ENCODE data around the gene CEP135.
"Not testable (repeated sequence)": the region's sequence is repeated elsewhere in the genome, so short reads cannot be mapped to it uniquely, and the experiment has no call there.

The CEP135 gene

DNA sequence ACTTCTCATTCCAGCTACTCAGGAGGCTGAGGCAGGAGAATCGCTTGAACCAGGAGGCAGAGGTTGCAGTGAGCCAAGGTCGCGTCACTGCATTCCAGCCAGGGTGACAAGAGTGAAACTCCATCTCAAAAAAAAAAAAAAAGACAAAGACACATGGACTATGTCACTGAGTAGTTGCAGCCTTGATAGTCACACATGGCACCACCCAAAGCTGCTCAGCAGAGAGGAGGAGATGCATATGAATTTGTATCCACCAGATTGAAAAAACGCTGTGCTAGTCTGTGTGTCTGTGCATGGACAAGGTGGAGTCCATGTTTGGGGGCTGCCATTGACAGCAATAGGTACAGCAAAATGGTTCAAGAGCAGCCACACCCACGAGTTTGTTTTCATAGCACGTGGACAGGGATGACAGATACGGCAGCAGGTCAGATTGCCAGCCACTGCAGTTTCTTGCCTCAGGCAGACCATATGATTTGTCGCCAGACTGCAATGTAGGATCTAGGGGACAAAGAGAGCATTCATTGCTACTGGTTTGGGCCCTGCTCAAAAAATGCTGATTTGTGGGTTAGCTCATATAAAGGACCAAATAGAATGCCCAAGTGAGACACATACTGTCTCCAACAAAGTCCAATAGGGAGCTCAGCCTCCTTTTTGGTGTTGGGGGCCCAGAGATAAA is 89.9 kb downstream of the CEP135 start:
- DNase-seq, result no peak

GRCh38 chr4:56040842-56041241 is 92.1 kb downstream of the CEP135 start:
- DNase-seq, result no peak

DNA sequence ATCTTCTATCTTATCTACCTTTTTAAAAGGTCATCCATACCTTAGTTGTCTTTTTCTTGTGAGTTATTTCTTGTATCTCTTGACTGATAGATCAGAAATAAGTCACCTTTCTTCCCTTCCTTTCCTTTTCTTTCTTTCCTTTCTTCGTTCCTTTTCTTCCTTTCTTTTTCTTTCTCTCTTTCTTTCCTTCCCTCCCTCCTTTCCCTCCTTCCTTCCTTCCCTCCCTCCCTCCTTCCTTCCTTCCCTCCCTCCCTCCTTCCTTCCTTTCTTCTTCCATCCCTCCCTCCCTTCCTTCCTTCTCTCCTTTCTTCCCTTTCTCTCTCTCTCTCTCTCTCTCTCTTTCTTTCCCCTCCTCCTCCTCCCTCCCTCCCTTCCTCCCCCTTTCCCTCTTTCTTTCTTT is 93.5 kb downstream of the CEP135 start:
- no peak for DNase-seq

DNA sequence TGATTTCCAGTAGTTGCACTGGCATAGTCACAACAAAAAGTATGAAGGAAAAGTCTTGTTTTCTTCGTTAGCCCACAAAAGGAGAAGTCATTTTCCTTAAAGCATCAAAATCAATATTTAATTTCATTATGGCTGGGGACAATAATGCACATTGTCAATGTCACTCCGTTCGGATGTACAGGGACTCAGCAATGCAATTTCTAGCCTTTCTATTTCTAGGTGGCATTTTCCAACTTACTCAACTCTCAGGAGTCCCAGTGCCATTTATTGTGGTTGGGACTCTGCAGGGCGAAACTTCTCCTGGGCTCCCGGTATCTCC is 99.6 kb downstream of the CEP135 start:
- no peak for DNase-seq

GRCh38 chr4:56048702-56049431 is 100.1 kb downstream of the CEP135 start:
- peak; percentile 62 to 77 for DNase-seq

- DNase-seq, result no peak
Observed at GRCh38 chr4:56050625-56051024, 101.9 kb downstream of the CEP135 start.

- no peak for DNase-seq
Observed at GRCh38 chr4:56051029-56051709, 102.4 kb downstream of the CEP135 start.

GRCh38 chr4:56051710-56052075 is 102.9 kb downstream of the CEP135 start:
- no peak for DNase-seq

GRCh38 chr4:56052481-56052880 is 103.7 kb downstream of the CEP135 start:
- DNase-seq, result no peak

DNA sequence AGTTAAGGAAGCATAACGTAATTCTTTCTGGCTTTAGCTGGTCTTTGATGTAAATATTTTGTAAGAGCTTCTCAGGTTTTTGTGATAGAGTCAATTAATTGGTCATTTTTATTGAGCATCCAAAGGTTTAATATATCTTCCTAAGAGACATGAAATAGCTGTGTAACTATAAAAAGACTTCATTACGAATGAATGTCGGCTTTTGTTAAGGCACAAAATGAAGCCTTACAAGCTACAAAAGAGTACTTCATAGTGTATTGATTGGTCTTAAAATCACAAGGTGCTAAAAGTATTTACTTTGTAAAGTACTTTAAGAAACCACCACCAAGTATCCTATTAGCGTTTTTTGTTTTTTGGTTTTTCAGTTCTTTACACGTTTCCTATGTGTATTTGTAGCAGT is 104.2 kb downstream of the CEP135 start:
- DNase-seq, result no peak

DNA sequence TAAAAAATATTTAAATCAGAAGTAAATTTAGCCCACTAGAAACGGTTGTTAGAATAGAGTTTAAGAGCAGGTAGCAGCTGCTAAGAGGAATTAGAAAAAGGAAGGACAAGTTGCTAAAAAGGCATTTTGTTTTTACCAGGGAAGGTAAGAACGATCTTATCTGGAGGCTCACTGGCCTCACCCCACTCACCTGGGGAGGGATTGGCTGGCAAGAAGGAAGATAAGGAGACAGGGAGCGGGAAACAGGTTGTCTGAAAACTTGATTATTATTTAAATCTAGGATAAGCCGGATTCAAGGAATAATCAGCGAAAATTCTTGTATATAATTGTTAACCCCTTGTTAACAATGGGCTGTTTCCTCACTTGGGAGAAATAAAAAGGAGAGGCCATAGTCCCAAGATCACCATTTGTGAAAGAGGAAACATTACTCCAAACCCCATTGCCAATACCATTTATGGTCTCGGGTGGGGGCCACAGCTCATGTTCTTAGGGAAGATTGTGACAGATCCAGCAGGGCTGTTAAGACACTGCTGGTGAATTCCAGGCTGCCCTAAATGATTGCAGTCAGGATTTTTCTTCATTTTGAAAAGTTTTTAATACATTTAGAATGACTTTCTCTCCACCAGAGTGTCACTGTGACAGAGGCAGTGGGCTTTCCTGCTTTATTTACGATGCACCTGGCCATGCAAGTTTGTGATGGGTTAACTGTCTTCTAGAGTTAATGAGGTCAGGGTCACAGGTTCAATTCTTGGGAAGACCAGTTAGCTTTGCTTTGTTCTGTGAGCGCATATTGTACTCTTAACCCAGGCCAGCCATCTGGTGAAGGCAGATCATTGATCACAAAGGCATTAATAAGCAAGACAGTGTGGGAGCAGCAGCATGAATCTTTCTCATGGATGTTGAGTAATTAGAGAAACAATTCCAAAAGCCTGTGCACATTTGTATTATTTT is 106.6 kb downstream of the CEP135 start:
- DNase-seq, result no peak

DNA sequence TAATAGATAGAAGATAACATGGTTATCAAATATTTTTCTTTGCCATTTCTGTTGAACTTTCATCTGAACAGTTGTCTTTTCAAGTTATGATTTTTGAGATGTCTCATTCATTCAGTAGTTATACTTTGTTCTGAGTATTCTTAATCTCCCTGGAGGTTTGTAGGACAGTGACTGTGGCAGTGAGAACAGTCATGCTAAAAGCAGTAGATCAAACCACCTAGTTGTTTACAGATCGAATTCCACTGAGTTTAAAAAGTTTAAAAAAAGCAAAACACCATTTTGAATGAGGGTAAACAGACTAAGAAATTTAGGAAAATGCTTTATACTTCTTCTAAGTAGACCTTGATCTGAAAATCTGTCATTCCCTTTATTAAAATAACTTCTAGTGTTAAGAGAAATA is 107.2 kb downstream of the CEP135 start:
- DNase-seq, result no peak

GRCh38 chr4:56058555-56058954 is 109.8 kb downstream of the CEP135 start:
- DNase-seq, result no peak

- DNase-seq, result no peak
Observed at GRCh38 chr4:56060036-56060435, 111.3 kb downstream of the CEP135 start.

GRCh38 chr4:56062106-56062505 is 113.4 kb downstream of the CEP135 start:
- DNase-seq, result no peak

- no peak for DNase-seq
Observed at GRCh38 chr4:56062526-56063145, 113.9 kb downstream of the CEP135 start.

DNA sequence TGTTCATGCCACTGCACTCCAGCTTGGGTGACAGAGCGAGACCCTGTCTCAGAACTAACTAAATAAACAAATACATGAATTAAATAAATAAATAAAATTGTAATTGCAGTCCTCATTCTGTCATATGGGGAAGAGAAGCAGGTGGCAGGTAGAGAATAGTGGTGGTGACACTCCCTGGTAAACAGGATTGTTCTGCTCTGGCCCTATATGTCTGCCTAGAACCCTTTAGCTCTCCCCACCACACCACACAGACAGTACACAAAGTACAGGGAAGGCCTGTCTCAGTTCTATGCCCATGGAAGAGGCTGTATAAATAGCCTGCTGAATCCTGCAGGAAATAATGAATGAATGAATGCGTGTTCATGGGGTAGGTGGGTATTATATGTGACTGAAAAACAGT is 117.7 kb downstream of the CEP135 start:
- no peak for DNase-seq

GRCh38 chr4:56067826-56068225 is 119.1 kb downstream of the CEP135 start:
- no peak for DNase-seq

- DNase-seq, result not testable (repeated sequence)
Observed at GRCh38 chr4:56072730-56073129, 124.0 kb downstream of the CEP135 start.

GRCh38 chr4:56077676-56078075 is 128.9 kb downstream of the CEP135 start:
- no peak for DNase-seq

DNA sequence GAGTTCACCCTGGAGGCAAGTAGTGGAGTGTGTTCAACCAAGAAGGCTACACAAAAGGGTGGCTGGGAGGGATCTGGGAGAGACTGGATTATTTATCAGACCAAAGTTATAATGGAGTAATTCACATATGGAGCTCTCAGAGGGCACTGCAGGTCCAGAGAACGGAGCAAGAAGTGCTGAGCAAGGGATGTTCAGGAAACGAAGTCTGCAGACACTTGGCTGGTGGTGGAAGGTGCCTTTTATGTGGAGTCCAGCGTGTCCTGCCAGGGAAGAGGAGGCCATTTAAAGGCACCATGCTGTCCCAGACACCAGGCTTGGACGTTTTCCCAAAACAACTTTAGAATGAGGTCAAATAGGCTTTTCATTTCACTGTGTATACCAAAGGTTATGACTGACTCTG is 130.1 kb downstream of the CEP135 start:
- no peak for DNase-seq

DNA sequence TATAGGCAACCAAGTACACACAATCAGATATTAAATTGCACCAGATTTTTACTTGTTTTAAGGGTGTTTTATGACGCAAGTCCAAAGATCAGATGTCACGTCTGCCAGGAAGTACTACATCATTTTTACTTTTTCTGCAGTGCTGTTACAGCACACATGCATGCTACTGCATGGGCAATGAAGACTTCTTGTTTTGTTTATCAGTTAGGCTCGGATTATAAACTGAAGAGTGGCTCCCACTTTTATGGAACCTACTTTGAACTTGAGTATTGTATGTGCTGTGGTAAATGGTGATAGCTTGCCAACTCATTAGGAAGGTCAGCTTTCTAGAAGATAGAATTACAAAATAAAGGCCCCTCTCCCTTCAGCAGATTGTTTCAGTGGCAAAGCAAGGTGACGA is 131.6 kb downstream of the CEP135 start:
- no peak for DNase-seq

GRCh38 chr4:56082829-56083228 is 134.1 kb downstream of the CEP135 start:
- DNase-seq, result no peak
